IPS DF 6.9 (cell line): ENCODE measurements around the gene SAT2.

Experiments
- DNase-seq: peaks from one replicate; pipeline ENCODE4 v3.0.0-alpha.2; 2013; ENCODE audit warnings: low read depth, low spot score
- H3K27ac ChIP-seq: one replicate; pipeline ENCODE4 v1.5.1; 2013; ENCODE audit warnings: low read length, control low read depth
- H3K27me3 ChIP-seq: 2 replicates; pipeline ENCODE4 v1.6.1; 2013; ENCODE audit warnings: mild to moderate bottlenecking, low read length; ENCODE audit not compliant: control insufficient read depth, insufficient read depth
- H3K36me3 ChIP-seq: 2 replicates; pipeline ENCODE4 v1.6.1; 2013; ENCODE audit warnings: low read length; ENCODE audit not compliant: control insufficient read depth, insufficient read depth
- H3K4me1 ChIP-seq: 2 replicates; pipeline ENCODE4 v1.6.1; 2013; ENCODE audit warnings: low read length; ENCODE audit not compliant: control insufficient read depth, insufficient read depth
- H3K4me3 ChIP-seq: 2 replicates; pipeline ENCODE4 v1.5.1; 2013; ENCODE audit warnings: mild to moderate bottlenecking, low read length
- H3K9me3 ChIP-seq: 2 replicates; pipeline ENCODE4 v1.6.1; 2013; ENCODE audit warnings: low read length, inconsistent platforms; ENCODE audit not compliant: control insufficient read depth, insufficient read depth
- WGBS: extraction: QIAGEN DNeasy Blood & Tissue Kit; methylation state at CpG from one replicate; pipeline ENCODE4 v1.1.7; 2013; ENCODE audit warnings: mixed read lengths, missing lambda C conversion rate; ENCODE audit not compliant: insufficient read length, insufficient coverage; 5-methylcytosine and 5-hydroxymethylcytosine counted together

SAT2 gene

GRCh38 chr17:7592422-7593021 lies 35.1 kb downstream of the SAT2 start:
- WGBS = no CpG with 5 or more reads among the region's 23 CpGs
- Histone ChIP-seq H3K36me3 (peaks cover 14% of the 10 kb centered on the region; the same call in 1 of the 2 replicates), H3K27me3 (no peaks in the 10 kb centered on the region), H3K27ac (no peak overlapping the region), H3K9me3 (no peaks in the 10 kb centered on the region), H3K4me3 (no peak overlapping the region), H3K4me1 (peaks cover 5% of the 10 kb centered on the region; the same call in 1 of the 2 replicates)
- no peak for DNase-seq

GRCh38 chr17:7591596-7591995 lies 36.0 kb downstream of the SAT2 start:
- H3K4me1 ChIP-seq = peaks cover 5% of the 10 kb centered on the region; the same call in 1 of the 2 replicates
- no peak for DNase-seq
- no peaks in the 10 kb centered on the region for H3K27me3 ChIP-seq
- H3K9me3 ChIP-seq = no peaks in the 10 kb centered on the region
- no CpG with 5 or more reads among the region's 5 CpGs for WGBS
- peaks cover 14% of the 10 kb centered on the region; the same call in 1 of the 2 replicates for H3K36me3 ChIP-seq
- no peak overlapping the region for H3K4me3 ChIP-seq
- H3K27ac ChIP-seq = no peak overlapping the region

- no peak overlapping the region for H3K4me3 ChIP-seq
These were observed 36.9 kb downstream of the SAT2 start for GRCh38 chr17:7590743-7591142.

GRCh38 chr17:7589891-7590691 lies 37.5 kb downstream of the SAT2 start, which contains the start of gene SOX15:
SOX15 (minus strand) TSS chr17:7590094; CDS start chr17:7589676, 418 bp downstream.
- peaks cover 5% of the 10 kb centered on the region; the same call in 1 of the 2 replicates for H3K4me1 ChIP-seq
- H3K9me3 ChIP-seq = no peaks in the 10 kb centered on the region
- peaks cover 9% of the 10 kb centered on the region; the same call in 1 of the 2 replicates for H3K36me3 ChIP-seq
- no peak for DNase-seq
- no peak within 1 kb of the TSS for H3K27ac ChIP-seq
- no peaks in the 10 kb centered on the region for H3K27me3 ChIP-seq
- peak within 1 kb of the TSS; percentile 57; the same call in 1 of the 2 replicates for H3K4me3 ChIP-seq
- no CpG with 5 or more reads among the region's 24 CpGs for WGBS

More at GRCh38 chr17:7590743-7591142, 36.9 kb downstream of the SAT2 start:
- H3K27ac ChIP-seq = no peak overlapping the region
- H3K36me3 ChIP-seq = peaks cover 11% of the 10 kb centered on the region; the same call in 1 of the 2 replicates
- no peaks in the 10 kb centered on the region for H3K9me3 ChIP-seq
- H3K27me3 ChIP-seq = no peaks in the 10 kb centered on the region
- peaks cover 5% of the 10 kb centered on the region; the same call in 1 of the 2 replicates for H3K4me1 ChIP-seq
- no peak for DNase-seq
- no CpG with 5 or more reads among the region's 4 CpGs for WGBS

- Histone ChIP-seq H3K4me1 (peaks cover 5% of the 10 kb centered on the region; the same call in 1 of the 2 replicates), H3K27me3 (no peaks in the 10 kb centered on the region), H3K9me3 (no peaks in the 10 kb centered on the region), H3K4me3 (peak overlapping the region; percentile 57; the same call in 1 of the 2 replicates), H3K36me3 (peaks cover 9% of the 10 kb centered on the region; the same call in 1 of the 2 replicates), H3K27ac (no peak overlapping the region)
- no CpG with 5 or more reads among the region's 56 CpGs for WGBS
- peak; percentile 85 for DNase-seq
These were observed 38.3 kb downstream of the SAT2 start for GRCh38 chr17:7589204-7589868.

- no CpG with 5 or more reads among the region's 30 CpGs for WGBS
- DNase-seq = no peak
- Histone ChIP-seq H3K4me1 (peaks cover 5% of the 10 kb centered on the region; the same call in 1 of the 2 replicates), H3K27me3 (no peaks in the 10 kb centered on the region), H3K27ac (no peak overlapping the region), H3K36me3 (peaks cover 8% of the 10 kb centered on the region; the same call in 1 of the 2 replicates), H3K9me3 (no peaks in the 10 kb centered on the region), H3K4me3 (peak overlapping the region; percentile 57; the same call in 1 of the 2 replicates)
These were observed 38.9 kb downstream of the SAT2 start for GRCh38 chr17:7588553-7589203.

GRCh38 chr17:7587420-7588151 lies 40.0 kb downstream of the SAT2 start:
- no peak overlapping the region for H3K27ac ChIP-seq
- no peaks in the 10 kb centered on the region for H3K27me3 ChIP-seq
- H3K36me3 ChIP-seq = peaks cover 7% of the 10 kb centered on the region; the same call in 1 of the 2 replicates
- WGBS = no CpG with 5 or more reads among the region's 12 CpGs
- DNase-seq = no peak
- no peak overlapping the region for H3K4me3 ChIP-seq
- H3K4me1 ChIP-seq = peaks cover 7% of the 10 kb centered on the region; the same call in 1 of the 2 replicates
- H3K9me3 ChIP-seq = no peaks in the 10 kb centered on the region

DNA sequence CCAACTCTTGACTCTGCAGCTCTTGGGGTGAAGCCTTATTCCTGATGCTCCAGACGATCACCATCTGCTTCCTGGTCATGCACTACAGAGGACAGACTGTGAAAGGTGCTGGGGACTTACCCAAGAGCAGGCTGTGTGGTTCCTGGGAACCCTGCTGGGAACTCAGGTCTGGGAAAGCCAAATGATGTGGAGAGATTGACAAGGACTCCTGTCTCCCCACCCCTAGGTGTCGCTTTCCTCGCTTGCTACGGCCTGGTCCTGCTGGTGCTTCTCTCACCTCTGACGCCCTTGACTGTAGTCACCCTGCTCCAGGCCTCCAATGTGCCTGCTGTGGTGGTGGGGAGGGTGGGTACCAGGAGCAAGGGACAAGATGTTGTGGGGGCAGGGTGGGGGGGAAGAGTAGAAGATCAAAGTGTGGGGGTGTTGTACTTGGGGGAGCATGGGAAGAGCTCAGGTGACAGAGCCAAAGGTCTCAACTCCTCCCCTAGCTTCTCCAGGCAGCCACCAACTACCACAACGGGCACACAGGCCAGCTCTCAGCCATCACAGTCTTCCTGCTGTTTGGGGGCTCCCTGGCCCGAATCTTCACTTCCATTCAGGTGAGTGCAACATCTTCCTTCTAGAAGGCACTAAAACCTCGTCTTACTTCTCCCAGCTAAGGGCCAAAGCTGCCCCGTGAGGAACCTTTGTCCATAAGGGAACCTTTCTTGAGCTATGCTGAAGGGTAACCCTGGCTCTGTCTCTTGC lies 40.8 kb downstream of the SAT2 start:
- no peak for DNase-seq
- H3K36me3 ChIP-seq = no peaks in the 10 kb centered on the region; the same call in 1 of the 2 replicates
- no peaks in the 10 kb centered on the region for H3K9me3 ChIP-seq
- no peak overlapping the region for H3K4me3 ChIP-seq
- WGBS = no CpG with 5 or more reads among the region's 9 CpGs
- no peak overlapping the region for H3K27ac ChIP-seq
- H3K27me3 ChIP-seq = no peaks in the 10 kb centered on the region
- peaks cover 7% of the 10 kb centered on the region; the same call in 1 of the 2 replicates for H3K4me1 ChIP-seq
